Breast epithelium (tissue), 4 donors: ENCODE data around the gene PARD3B. TPM values are rescaled to one million over a fixed set of nuclear protein-coding genes. Genes with fewer than 3 reads are reported as not detected.

ENCODE experiments used
- DNase-seq, 2 donors: peaks; one replicate each; pipeline ENCODE4 v3.0.0-alpha.2; 2019; ENCODE audit warnings: low spot score in 2 of 2
- H3K27ac ChIP-seq, 2 donors: fragments of 200-600 bp; sonication (generic) in 1 of 2; one replicate each; pipeline ENCODE4 v1.5.1; 2016 to 2019; ENCODE audit warnings: mild to moderate bottlenecking in 1 of 2
- H3K27me3 ChIP-seq, 2 donors: fragments of 200-600 bp; sonication (generic) in 1 of 2; one replicate each; pipeline versions ENCODE4 v1.5.1 to v1.6.0; 2017 to 2019; ENCODE audit warnings: control low read depth in 1 of 2, mild to moderate bottlenecking in 1 of 2
- H3K36me3 ChIP-seq: fragments of 200-600 bp; one replicate; pipeline ENCODE4 v1.5.1; 2019
- H3K4me1 ChIP-seq, 2 donors: fragments of 200-600 bp; sonication (generic); one replicate each; pipeline ENCODE4 v1.5.1; 2016 to 2019; ENCODE audit warnings: control low read depth in 1 of 2
- H3K4me3 ChIP-seq, 3 donors: fragments of 200-600 bp; sonication (generic); 1 replicate in 2 of 3; 2 replicates in 1 of 3; pipeline ENCODE4 v1.5.1; 2016 to 2019; ENCODE audit warnings: mild to moderate bottlenecking in 3 of 3, moderate library complexity in 2 of 3
- H3K9me3 ChIP-seq, 2 donors: fragments of 200-600 bp; sonication (generic) in 1 of 2; one replicate each; pipeline ENCODE4 v1.5.1; 2016 to 2019; ENCODE audit warnings: control low read depth in 1 of 2
- CTCF ChIP-seq, 3 donors: fragments of 450-650 bp; IDR thresholded peaks; one replicate each; pipeline ENCODE4 v1.5.1; 2016 to 2017; ENCODE audit warnings: antibody characterized with exemption in 3 of 3, mild to moderate bottlenecking in 3 of 3, moderate library complexity in 3 of 3
- POLR2A ChIP-seq: fragments of 450-650 bp; IDR thresholded peaks from one replicate; pipeline ENCODE4 v1.6.1; 2016; ENCODE audit warnings: antibody characterized with exemption, mild to moderate bottlenecking, moderate library complexity
- POLR2AphosphoS5 ChIP-seq, 3 donors: sonication (generic); formaldehyde crosslinking; IDR thresholded peaks; one replicate each; pipeline ENCODE4 v1.6.1; 2017; ENCODE audit warnings: antibody characterized with exemption in 3 of 3
- intact Hi-C: fragments of 100-400 bp; cut with DNase I; formaldehyde crosslinking; loops from one replicate; pipeline ENCODE4 v1.15.1; 2023; ENCODE audit warnings: low total_unique reads
- total RNA-seq, 3 donors: library from RNA; depleted of rRNA; stranded (reverse); fragments of >200 nt; gene quantifications; one replicate each; pipeline ENCODE4 v1.1.0, GENCODE V29; 2016

PARD3B gene
- total RNA-seq, 3 donors from 2014 or later, result 24.6 to 66.2 (median 25.9) TPM

- Histone ChIP-seq H3K27ac (no peak overlapping the region), H3K4me3 (no peak overlapping the region), H3K4me1 (no peaks in the 10 kb centered on the region), H3K36me3 (no peaks in the 10 kb centered on the region), H3K27me3 (no peaks in the 10 kb centered on the region), H3K9me3 (no peaks in the 10 kb centered on the region)
- TF ChIP-seq CTCF (IDR thresholded peaks at IDR 0.05) (no peak), POLR2AphosphoS5 (IDR thresholded peaks at IDR 0.05) (no peak), POLR2A (no peak)
- DNase-seq, result no peak
- intact Hi-C loops, result no loop called here
Measured at GRCh38 chr2:205596581-205596980, 1051.3 kb downstream of the PARD3B start.

GRCh38 chr2:205605638-205606304 is 1060.5 kb downstream of the PARD3B start:
- intact Hi-C loops, result no loop called here
- Histone ChIP-seq H3K27ac (no peak overlapping the region), H3K9me3 (peaks cover 6 to 23% of the 10 kb centered on the region in 2 donors), H3K36me3 (no peaks in the 10 kb centered on the region), H3K4me1 (no peaks in the 10 kb centered on the region), H3K27me3 (no peaks in the 10 kb centered on the region), H3K4me3 (no peak overlapping the region)
- no peak for TF ChIP-seq POLR2A
- TF ChIP-seq CTCF (IDR thresholded peaks at IDR 0.05), result no peak
- TF ChIP-seq POLR2AphosphoS5 (IDR thresholded peaks at IDR 0.05), result no peak
- DNase-seq, result no peak

DNA sequence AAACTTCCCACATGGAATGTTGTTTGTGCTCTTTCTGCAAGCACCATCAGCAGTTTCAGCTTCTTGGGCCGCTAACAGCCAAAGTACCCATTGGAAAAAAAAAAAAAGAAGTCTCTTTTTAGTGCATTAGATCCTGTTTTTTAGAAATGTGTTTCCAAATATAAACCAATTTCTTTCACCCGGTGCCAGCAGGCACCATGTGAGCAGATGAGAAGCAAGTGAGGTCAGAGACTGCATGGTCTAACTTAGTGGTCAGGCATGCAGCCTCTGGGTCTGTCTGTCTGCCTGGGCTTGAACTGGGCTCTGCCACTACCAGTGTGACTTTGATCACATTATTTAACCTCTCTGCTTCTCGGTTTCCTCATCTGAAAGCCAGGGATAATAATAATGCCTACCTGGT is 1061.9 kb downstream of the PARD3B start:
- Histone ChIP-seq H3K9me3 (peaks cover 6 to 22% of the 10 kb centered on the region in 2 donors), H3K27ac (no peak overlapping the region), H3K36me3 (no peaks in the 10 kb centered on the region), H3K4me1 (no peaks in the 10 kb centered on the region), H3K27me3 (no peaks in the 10 kb centered on the region), H3K4me3 (no peak overlapping the region)
- no peak for DNase-seq
- intact Hi-C loops, result no loop called here
- TF ChIP-seq POLR2AphosphoS5 (IDR thresholded peaks at IDR 0.05), result no peak
- TF ChIP-seq POLR2A, result no peak
- TF ChIP-seq CTCF (IDR thresholded peaks at IDR 0.05), result no peak

DNA sequence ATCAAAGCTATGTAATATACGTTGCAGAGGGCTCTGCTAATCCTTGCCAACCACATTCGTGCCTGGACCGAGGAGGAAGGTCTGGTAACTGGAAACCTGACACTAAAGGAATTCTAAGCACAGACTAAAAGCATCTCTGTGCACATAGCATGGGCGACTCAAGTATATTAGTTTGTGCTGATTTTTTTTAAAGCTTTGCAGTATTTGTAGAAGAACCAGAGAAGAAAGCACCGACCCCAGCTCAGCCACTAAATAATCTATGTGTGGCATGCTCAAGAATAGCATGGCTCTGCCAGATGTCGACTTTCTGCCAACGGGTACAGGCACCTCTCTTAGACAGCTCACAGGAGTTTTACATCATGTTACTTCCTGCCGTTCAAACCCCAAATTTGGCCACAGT is 1063.8 kb downstream of the PARD3B start:
- H3K27ac ChIP-seq, result no peak overlapping the region
- H3K9me3 ChIP-seq, result peaks cover 0 to 3% of the 10 kb centered on the region in 2 donors
- intact Hi-C loops, result no loop called here
- TF ChIP-seq POLR2AphosphoS5 (IDR thresholded peaks at IDR 0.05), result no peak
- no peak for TF ChIP-seq CTCF (IDR thresholded peaks at IDR 0.05)
- TF ChIP-seq POLR2A, result no peak
- no peaks in the 10 kb centered on the region for H3K4me1 ChIP-seq
- no peak for DNase-seq
- H3K36me3 ChIP-seq, result no peaks in the 10 kb centered on the region
- H3K27me3 ChIP-seq, result no peaks in the 10 kb centered on the region
- no peak overlapping the region for H3K4me3 ChIP-seq

- H3K27ac ChIP-seq, result no peak overlapping the region
- no peak for DNase-seq
Measured at GRCh38 chr2:205610437-205610836, 1065.2 kb downstream of the PARD3B start.

More at GRCh38 chr2:205610437-205610836, 1065.2 kb downstream of the PARD3B start:
- H3K36me3 ChIP-seq, result no peaks in the 10 kb centered on the region
- intact Hi-C loops, result no loop called here
- TF ChIP-seq POLR2AphosphoS5 (IDR thresholded peaks at IDR 0.05), result no peak
- no peak for TF ChIP-seq CTCF (IDR thresholded peaks at IDR 0.05)
- no peak for TF ChIP-seq POLR2A
- no peaks in the 10 kb centered on the region for H3K9me3 ChIP-seq
- no peaks in the 10 kb centered on the region for H3K4me1 ChIP-seq
- no peak overlapping the region for H3K4me3 ChIP-seq
- no peaks in the 10 kb centered on the region for H3K27me3 ChIP-seq
